Epithelial cell of proximal tubule (primary cell): ENCODE results near the gene HIRIP3. TPM values are rescaled to one million over a fixed set of nuclear protein-coding genes. Genes with fewer than 3 reads are reported as not detected.

ENCODE experiments used
- DNase-seq: peaks from one replicate; pipeline ENCODE4 v3.0.0-alpha.2; 2011; ENCODE audit warnings: low read depth
- H3K4me3 ChIP-seq: 2 replicates; pipeline ENCODE4 v1.5.1; 2011; ENCODE audit warnings: low read depth, mild to moderate bottlenecking, low read length
- total RNA-seq: library from RNA; depleted of rRNA; stranded (reverse); fragments of >200 nt; gene quantifications from 2 replicates; pipeline ENCODE4 v1.2.3, GENCODE V29; 2015
- TF ChIP-seq, protein P1 (sequence below): conservative IDR thresholded peaks from 2 replicates; pipeline ENCODE4 v1.5.1; 2012; ENCODE audit warnings: low read depth, mild to moderate bottlenecking, low read length

HIRIP3 gene
- total RNA-seq, 1 donor from 2014 or later, result 9.5 TPM

GRCh38 chr16:29995911-29996765 lies 721 bp upstream of the HIRIP3 start, which contains the start of gene INO80E:
INO80E (plus strand) TSS chr16:29996241; CDS start chr16:29996311, 70 bp downstream.
- peak; percentile 46 for DNase-seq
- H3K4me3 ChIP-seq, result peak within 1 kb of the TSS; percentile 97
- TF ChIP-seq, protein P1, sequence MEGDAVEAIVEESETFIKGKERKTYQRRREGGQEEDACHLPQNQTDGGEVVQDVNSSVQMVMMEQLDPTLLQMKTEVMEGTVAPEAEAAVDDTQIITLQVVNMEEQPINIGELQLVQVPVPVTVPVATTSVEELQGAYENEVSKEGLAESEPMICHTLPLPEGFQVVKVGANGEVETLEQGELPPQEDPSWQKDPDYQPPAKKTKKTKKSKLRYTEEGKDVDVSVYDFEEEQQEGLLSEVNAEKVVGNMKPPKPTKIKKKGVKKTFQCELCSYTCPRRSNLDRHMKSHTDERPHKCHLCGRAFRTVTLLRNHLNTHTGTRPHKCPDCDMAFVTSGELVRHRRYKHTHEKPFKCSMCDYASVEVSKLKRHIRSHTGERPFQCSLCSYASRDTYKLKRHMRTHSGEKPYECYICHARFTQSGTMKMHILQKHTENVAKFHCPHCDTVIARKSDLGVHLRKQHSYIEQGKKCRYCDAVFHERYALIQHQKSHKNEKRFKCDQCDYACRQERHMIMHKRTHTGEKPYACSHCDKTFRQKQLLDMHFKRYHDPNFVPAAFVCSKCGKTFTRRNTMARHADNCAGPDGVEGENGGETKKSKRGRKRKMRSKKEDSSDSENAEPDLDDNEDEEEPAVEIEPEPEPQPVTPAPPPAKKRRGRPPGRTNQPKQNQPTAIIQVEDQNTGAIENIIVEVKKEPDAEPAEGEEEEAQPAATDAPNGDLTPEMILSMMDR, result no peak

DNA sequence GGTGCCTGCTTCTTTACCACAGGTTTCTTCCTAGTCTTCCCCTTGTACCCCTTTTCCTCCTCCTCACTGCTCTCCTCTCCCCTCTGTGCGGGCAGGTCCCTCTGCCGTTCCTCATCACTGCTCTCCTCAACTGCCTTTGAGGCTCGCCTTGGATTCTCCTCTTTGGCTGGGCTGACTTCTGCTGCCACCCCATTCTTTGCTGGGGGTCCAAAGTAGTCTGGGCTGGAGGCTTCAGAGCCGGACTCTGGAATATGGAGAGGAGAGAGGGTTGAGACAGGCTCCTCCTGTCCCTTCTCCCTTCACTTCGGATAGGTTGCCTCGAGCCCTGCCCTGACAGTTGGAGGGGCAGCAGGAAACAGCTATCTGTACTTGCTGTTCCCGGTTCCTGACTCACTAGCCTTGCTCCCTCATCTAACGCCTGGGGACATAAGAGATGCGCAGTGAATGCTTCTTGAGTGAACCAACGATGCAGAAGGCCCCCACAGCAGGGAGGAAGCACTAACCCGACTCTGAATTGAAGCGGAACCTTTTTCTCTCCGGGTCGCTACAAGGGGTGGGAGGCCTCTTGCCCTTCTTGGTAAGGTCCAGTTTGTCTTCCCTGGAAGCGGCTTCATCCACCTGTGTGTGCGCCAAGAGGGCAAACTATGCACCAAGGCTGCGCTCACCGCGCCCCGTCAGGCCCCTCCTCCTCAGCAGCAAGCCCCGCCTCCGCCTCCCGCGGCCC lies 655 bp downstream of the HIRIP3 start:
- TF ChIP-seq, protein P1, result no peak
- no peak for DNase-seq
- peak overlapping the region; percentile 97 for H3K4me3 ChIP-seq

DNA sequence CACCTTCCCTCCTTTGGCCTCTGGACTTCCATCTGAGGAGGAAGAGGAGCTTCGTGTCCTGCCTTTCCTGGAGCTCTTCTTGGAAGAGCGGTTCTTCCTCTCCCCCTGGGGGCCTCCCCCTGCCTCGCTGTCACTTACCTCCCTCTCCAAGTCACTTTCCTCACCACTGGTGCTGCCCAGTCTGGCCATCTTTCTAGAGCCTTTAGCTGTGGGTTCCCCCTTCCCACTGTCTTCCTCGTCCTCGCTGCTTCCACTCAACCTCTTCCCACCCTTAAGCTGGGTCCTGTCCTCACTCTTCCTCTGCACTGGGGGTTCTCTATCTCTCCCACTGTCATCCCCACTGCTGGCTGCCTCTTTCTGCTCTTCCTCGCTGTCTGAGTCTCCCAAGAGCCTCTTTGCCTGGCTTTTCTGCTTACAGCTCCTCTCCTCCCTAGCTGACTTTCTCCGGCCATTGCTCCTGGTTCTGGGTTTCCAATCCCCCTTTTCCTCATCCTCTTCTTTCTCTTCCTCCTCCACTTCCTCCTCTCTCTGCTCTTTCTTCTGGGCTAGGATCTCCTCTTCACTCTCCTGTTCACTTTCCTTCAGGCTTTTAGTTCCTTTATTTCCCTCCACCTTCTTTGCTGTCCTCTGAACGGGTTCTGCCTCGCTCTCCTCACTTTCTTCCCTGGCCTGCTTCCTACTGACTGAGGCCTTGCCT lies 1.4 kb downstream of the HIRIP3 start:
- TF ChIP-seq, protein P1, result no peak
- no peak for DNase-seq
- H3K4me3 ChIP-seq, result no peak overlapping the region

DNA sequence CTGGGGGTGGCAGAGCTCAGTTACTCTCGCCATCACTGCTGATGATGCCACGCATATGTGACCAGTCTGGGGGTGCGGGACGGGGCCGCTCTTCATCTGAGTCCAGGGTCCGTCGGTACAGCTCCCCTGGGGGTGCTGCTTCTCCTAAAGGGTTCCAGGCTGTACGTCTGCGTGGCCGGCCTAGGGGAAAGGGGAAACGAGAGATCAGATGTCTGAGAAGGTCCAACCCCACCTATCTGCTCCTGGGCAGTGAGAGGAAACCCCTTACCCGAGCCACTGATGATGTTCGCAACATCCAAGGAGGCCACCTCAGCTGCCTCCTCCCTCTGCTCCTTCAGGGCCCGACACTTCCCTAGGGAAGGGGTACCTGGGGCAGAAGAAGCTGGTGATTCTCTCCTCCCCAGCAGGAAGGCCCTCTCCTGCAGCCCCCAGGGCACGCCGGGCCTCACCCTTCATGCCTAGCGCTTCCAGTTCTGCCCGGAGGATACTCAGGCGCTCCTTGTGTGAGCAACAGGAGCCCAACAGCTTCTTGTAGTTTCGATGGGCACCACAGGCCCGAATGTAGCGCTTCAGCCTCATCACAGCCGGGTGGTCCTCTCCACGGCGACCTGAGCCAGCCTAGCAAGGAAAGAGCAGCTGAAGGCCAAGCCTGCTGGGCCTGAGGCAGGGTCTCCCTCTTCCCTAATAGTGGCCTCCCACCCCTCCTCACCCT lies 2.1 kb downstream of the HIRIP3 start:
- DNase-seq, result no peak
- no peak overlapping the region for H3K4me3 ChIP-seq
- TF ChIP-seq, protein P1, result no peak

GRCh38 chr16:29992344-29992967 lies 3.0 kb downstream of the HIRIP3 start:
- DNase-seq, result peak; percentile 18
- TF ChIP-seq, protein P1, result no peak
- no peak overlapping the region for H3K4me3 ChIP-seq

- no peak for DNase-seq
- TF ChIP-seq, protein P1, result no peak
- no peak overlapping the region for H3K4me3 ChIP-seq
These were observed 3.9 kb downstream of the HIRIP3 start for GRCh38 chr16:29991571-29991904.
